HG02759 (cell line): Measurements from ENCODE around the gene CEMIP2.

Experiments used
- ATAC-seq: cut with Tn5 transposase; IDR thresholded peaks from one replicate; pipeline ENCODE4 v1.9.1; 2021; ENCODE audit warnings: mild to moderate bottlenecking, moderate library complexity; ENCODE audit not compliant: unreplicated experiment

CEMIP2 gene

GRCh38 chr9:71778085-71778484 is 9.8 kb upstream of the CEMIP2 start:
- no peak for ATAC-seq

- ATAC-seq: peak; percentile 72
These were observed 6.6 kb upstream of the CEMIP2 start for GRCh38 chr9:71774920-71775319.

GRCh38 chr9:71772726-71773125 is 4.4 kb upstream of the CEMIP2 start:
- no peak for ATAC-seq

GRCh38 chr9:71770170-71770569 is 1.9 kb upstream of the CEMIP2 start:
- no peak for ATAC-seq

- peak; percentile 40 for ATAC-seq
These were observed 1.2 kb upstream of the CEMIP2 start for GRCh38 chr9:71769175-71770161.

- ATAC-seq: no peak
These were observed 464 bp downstream of the CEMIP2 start for GRCh38 chr9:71767776-71768321.

GRCh38 chr9:71767163-71767775 is 1.0 kb downstream of the CEMIP2 start:
- no peak for ATAC-seq

GRCh38 chr9:71766663-71767062 is 1.6 kb downstream of the CEMIP2 start:
- ATAC-seq: peak; percentile 22

- no peak for ATAC-seq
These were observed 2.6 kb downstream of the CEMIP2 start for GRCh38 chr9:71765693-71766092.

- ATAC-seq: no peak
These were observed 3.4 kb downstream of the CEMIP2 start for GRCh38 chr9:71764891-71765290.

- no peak for ATAC-seq
These were observed 3.9 kb downstream of the CEMIP2 start for GRCh38 chr9:71764463-71764862.

GRCh38 chr9:71763832-71764231 is 4.5 kb downstream of the CEMIP2 start:
- no peak for ATAC-seq

- ATAC-seq: no peak
These were observed 5.2 kb downstream of the CEMIP2 start for GRCh38 chr9:71762900-71763653.

- ATAC-seq: no peak
These were observed 6.4 kb downstream of the CEMIP2 start for GRCh38 chr9:71761938-71762353.

- ATAC-seq: no peak
These were observed 7.4 kb downstream of the CEMIP2 start for GRCh38 chr9:71760901-71761300.

GRCh38 chr9:71758785-71759184 is 9.5 kb downstream of the CEMIP2 start:
- ATAC-seq: no peak

- ATAC-seq: no peak
These were observed 10.0 kb downstream of the CEMIP2 start for GRCh38 chr9:71758277-71758676.

- no peak for ATAC-seq
These were observed 11.6 kb downstream of the CEMIP2 start for GRCh38 chr9:71756753-71757152.

GRCh38 chr9:71755869-71756268 is 12.4 kb downstream of the CEMIP2 start:
- no peak for ATAC-seq

- no peak for ATAC-seq
These were observed 13.1 kb downstream of the CEMIP2 start for GRCh38 chr9:71755230-71755629.

GRCh38 chr9:71754151-71754550 is 14.2 kb downstream of the CEMIP2 start:
- ATAC-seq: no peak
